GM18519 (cell line): ENCODE data around the gene ROCK2.

Experiments used
- ATAC-seq: cut with Tn5 transposase; IDR thresholded peaks from one replicate; pipeline ENCODE4 v1.9.1; 2021; ENCODE audit warnings: mild to moderate bottlenecking, moderate library complexity; ENCODE audit not compliant: unreplicated experiment, low FRiP score

ROCK2 gene

GRCh38 chr2:11133936-11134320 lies 210.5 kb downstream of the ROCK2 start:
- no peak for ATAC-seq

GRCh38 chr2:11133238-11133935 lies 211.0 kb downstream of the ROCK2 start:
- ATAC-seq: no peak

- no peak for ATAC-seq
These were observed 212.3 kb downstream of the ROCK2 start for GRCh38 chr2:11132036-11132671.

- no peak for ATAC-seq
These were observed 213.1 kb downstream of the ROCK2 start for GRCh38 chr2:11131166-11131920.
